Neural progenitor cell (in vitro differentiated cells): Measurements from ENCODE around the gene ZFYVE21.

ENCODE experiments used
- CTCF ChIP-seq: fragments of 200-600 bp; sonication (generic); IDR thresholded peaks from 2 replicates; pipeline ENCODE4 v1.5.1; 2017; ENCODE audit warnings: antibody characterized with exemption, mild to moderate bottlenecking
- EZH2phosphoT487 ChIP-seq: fragments of 200-600 bp; sonication (generic); IDR thresholded peaks from 2 replicates; pipeline ENCODE4 v1.6.1; 2017; ENCODE audit warnings: antibody characterized with exemption

GRCh38 chr14:103711516-103712431 lies 3.8 kb upstream of the ZFYVE21 start:
- TF ChIP-seq CTCF (no peak), EZH2phosphoT487 (no peak)
